ENCODE results near the gene MAGEF1. TPM values are rescaled to one million over a fixed set of nuclear protein-coding genes. Genes with fewer than 3 reads are reported as not detected.

MAGEF1 gene
- total RNA-seq, 2 experiments from 2014 or later = 5.8 to 6.1 TPM

DNA sequence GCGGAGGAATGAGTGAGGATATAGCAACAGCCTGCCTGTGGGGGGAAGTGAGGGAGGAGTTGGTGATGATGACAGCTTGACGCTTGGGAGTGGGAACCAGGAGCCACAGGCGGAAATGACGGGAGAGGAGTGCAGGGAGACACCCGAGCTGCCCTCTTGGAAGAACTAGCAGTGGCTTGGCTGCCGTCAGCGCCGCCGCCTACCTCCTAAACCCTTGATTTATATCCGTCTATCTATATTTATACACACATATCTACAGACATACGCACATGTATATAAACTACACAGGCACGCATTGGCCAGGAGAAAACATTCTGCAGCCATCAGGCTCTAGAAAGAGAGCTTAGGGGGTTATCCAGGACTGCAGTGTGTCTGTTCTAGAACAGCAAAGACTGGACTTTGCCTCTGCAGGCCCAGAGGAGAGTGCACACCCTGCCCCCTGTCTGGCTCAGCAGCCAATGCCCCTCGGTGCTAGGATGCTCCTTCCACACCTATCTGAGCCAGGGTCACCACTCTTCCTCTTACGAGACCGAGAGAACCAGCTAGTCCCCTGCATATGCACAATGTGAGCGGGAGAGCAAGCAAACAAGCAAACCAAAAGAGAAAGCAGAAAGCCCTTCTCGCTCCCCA lies 45.3 kb upstream of the MAGEF1 start:
- no peak overlapping the region for H3K4me3 Mint-ChIP-seq
- no peak for DNase-seq

DNA sequence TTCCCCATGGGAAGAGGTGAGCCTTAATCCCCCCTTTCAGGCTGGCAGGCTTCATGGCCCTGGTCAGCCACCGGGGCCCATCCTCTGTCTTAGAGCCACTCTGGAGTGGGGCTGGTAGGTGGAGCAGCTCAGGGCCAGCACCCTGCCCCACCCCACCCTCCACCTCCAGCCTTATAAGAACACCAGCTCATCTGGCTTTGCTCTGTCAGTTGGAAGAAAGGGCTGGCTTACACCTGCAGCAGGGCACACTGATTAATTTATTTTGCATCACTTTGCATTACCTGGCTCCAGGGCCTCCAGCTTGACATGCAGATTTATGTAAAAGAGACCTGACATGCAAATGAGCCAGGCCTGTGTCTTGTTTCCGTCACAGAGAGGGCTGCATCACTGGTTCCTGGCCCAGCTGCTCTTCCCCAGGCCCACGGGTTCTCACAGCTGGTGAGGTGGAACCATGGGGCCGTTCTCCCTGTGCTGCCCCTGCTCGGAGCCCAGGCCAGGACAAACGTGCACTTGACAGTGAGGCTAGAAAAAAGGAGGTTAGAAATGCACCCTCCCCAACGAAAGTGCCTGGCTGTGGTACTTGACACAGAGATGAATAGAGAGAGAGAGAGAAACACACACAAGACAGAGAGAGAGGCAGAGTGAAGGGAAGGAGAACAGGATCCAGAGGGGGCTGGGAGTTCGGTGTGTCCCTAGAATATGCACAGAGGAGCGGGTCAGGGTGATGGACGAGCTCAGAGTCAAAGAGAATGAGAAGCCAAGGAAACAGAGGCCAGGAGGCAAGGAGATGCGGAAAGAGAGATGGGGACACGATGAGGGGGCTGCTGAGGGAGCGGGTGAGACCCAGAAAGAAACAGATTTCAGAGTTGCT lies 44.5 kb upstream of the MAGEF1 start:
- ATAC-seq (ENCODE audit: poor library complexity) (no peak), DNase-seq (no peak)
- no peak overlapping the region for H3K4me3 ChIP-seq (ENCODE audit: low read length)
- H3K36me3 ChIP-seq (ENCODE audit: insufficient read depth, low read length) = no peaks in the 10 kb centered on the region
- POLR2A ChIA-PET = no interaction called here
- intact Hi-C loops (cut with DNase I, micrococcal nuclease) = no loop called here
- no peak overlapping the region for H3K27ac ChIP-seq (ENCODE audit: low read depth in 1 of 2, low read length in 2 of 2)
- Mint-ChIP-seq H3K9me3 (no peaks in the 10 kb centered on the region), H3K4me1 (ENCODE audit: low read depth) (no peaks in the 10 kb centered on the region), H3K36me3 (ENCODE audit: low read depth) (no peaks in the 10 kb centered on the region), H3K27ac (no peak overlapping the region), H3K27me3 (no peaks in the 10 kb centered on the region), H3K4me3 (no peak overlapping the region)
- H3K9me3 ChIP-seq (ENCODE audit: control insufficient read depth in 1 of 2, insufficient read depth in 1 of 2, low read length in 2 of 2) = no peaks in the 10 kb centered on the region
- peaks cover 3% of the 10 kb centered on the region for H3K4me1 ChIP-seq (ENCODE audit: insufficient read depth, low read length)
- no peaks in the 10 kb centered on the region for H3K27me3 ChIP-seq (ENCODE audit: control insufficient read depth in 1 of 2, insufficient read depth in 2 of 2, low read length in 2 of 2)
- CTCF ChIA-PET = no interaction called here
- TF ChIP-seq, protein P1, sequence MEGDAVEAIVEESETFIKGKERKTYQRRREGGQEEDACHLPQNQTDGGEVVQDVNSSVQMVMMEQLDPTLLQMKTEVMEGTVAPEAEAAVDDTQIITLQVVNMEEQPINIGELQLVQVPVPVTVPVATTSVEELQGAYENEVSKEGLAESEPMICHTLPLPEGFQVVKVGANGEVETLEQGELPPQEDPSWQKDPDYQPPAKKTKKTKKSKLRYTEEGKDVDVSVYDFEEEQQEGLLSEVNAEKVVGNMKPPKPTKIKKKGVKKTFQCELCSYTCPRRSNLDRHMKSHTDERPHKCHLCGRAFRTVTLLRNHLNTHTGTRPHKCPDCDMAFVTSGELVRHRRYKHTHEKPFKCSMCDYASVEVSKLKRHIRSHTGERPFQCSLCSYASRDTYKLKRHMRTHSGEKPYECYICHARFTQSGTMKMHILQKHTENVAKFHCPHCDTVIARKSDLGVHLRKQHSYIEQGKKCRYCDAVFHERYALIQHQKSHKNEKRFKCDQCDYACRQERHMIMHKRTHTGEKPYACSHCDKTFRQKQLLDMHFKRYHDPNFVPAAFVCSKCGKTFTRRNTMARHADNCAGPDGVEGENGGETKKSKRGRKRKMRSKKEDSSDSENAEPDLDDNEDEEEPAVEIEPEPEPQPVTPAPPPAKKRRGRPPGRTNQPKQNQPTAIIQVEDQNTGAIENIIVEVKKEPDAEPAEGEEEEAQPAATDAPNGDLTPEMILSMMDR (IDR thresholded peaks at IDR 0.05) = no peak

More for the DNA sequence above, 45.3 kb upstream of the MAGEF1 start:
- no peaks in the 10 kb centered on the region for H3K27me3 Mint-ChIP-seq
- Histone ChIP-seq H3K27ac (ENCODE audit: low read depth in 1 of 2, low read length in 2 of 2) (no peak overlapping the region), H3K4me3 (ENCODE audit: low read length) (no peak overlapping the region), H3K9me3 (ENCODE audit: control insufficient read depth in 1 of 2, insufficient read depth in 1 of 2, low read length in 2 of 2) (no peaks in the 10 kb centered on the region), H3K27me3 (ENCODE audit: control insufficient read depth in 1 of 2, insufficient read depth in 2 of 2, low read length in 2 of 2) (no peaks in the 10 kb centered on the region), H3K36me3 (ENCODE audit: insufficient read depth, low read length) (no peaks in the 10 kb centered on the region), H3K4me1 (ENCODE audit: insufficient read depth, low read length) (peaks cover 3% of the 10 kb centered on the region)
- CTCF ChIA-PET = no interaction called here
- H3K36me3 Mint-ChIP-seq (ENCODE audit: low read depth) = no peaks in the 10 kb centered on the region
- TF ChIP-seq, protein P1 (IDR thresholded peaks at IDR 0.05) = no peak
- no peak for ATAC-seq (ENCODE audit: poor library complexity)
- POLR2A ChIA-PET = no interaction called here
- H3K4me1 Mint-ChIP-seq (ENCODE audit: low read depth) = no peaks in the 10 kb centered on the region
- intact Hi-C loops (cut with DNase I, micrococcal nuclease) = no loop called here
- H3K9me3 Mint-ChIP-seq = no peaks in the 10 kb centered on the region
- no peak overlapping the region for H3K27ac Mint-ChIP-seq

DNA sequence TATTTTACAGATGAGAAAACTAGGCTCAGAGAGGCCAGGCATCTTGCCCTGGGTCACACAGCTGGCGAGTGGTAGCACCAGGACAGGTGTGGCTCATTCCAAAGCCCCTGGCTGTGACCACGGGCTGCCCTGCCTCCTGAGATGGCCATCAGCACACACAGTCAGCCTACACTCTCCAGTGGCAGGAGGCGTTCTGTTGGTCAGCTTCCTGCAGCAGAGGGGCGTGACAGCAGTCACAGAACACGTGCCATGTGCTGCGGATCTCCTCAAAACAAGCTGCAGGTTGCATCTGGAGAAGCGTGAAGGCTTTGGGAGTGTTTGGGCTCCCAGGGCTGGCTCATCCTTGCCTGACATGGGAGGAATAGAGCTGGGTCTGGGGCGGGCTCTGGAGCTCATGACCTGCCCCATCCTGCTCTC lies 43.5 kb upstream of the MAGEF1 start:
- H3K36me3 ChIP-seq (ENCODE audit: insufficient read depth, low read length) = no peaks in the 10 kb centered on the region
- H3K27me3 ChIP-seq (ENCODE audit: control insufficient read depth in 1 of 2, insufficient read depth in 2 of 2, low read length in 2 of 2) = peaks cover 0 to 2% of the 10 kb centered on the region in 2 experiments
- TF ChIP-seq, protein P1 (IDR thresholded peaks at IDR 0.05) = no peak
- Mint-ChIP-seq H3K36me3 (ENCODE audit: low read depth) (no peaks in the 10 kb centered on the region), H3K27ac (no peak overlapping the region), H3K9me3 (no peaks in the 10 kb centered on the region), H3K27me3 (no peaks in the 10 kb centered on the region), H3K4me1 (ENCODE audit: low read depth) (no peaks in the 10 kb centered on the region), H3K4me3 (no peak overlapping the region)
- POLR2A ChIA-PET = no interaction called here
- no peak overlapping the region for H3K27ac ChIP-seq (ENCODE audit: low read depth in 1 of 2, low read length in 2 of 2)
- no peaks in the 10 kb centered on the region for H3K9me3 ChIP-seq (ENCODE audit: control insufficient read depth in 1 of 2, insufficient read depth in 1 of 2, low read length in 2 of 2)
- no peak overlapping the region for H3K4me3 ChIP-seq (ENCODE audit: low read length)
- intact Hi-C loops (cut with DNase I, micrococcal nuclease) = no loop called here
- ATAC-seq (ENCODE audit: poor library complexity) (no peak), DNase-seq (no peak)
- H3K4me1 ChIP-seq (ENCODE audit: insufficient read depth, low read length) = peaks cover 3% of the 10 kb centered on the region
- CTCF ChIA-PET = no interaction called here
